Amygdala (tissue), 56 donors: Measurements from ENCODE around the gene SEMA4C.
A peak's percentile ranks its signal among the peaks of the same experiment; 100 is the strongest.

Source experiments
- DNase-seq, 56 donors: peaks; one replicate each; lab custom pipeline; 2025; lab: John Stamatoyannopoulos, UW

SEMA4C gene

DNA sequence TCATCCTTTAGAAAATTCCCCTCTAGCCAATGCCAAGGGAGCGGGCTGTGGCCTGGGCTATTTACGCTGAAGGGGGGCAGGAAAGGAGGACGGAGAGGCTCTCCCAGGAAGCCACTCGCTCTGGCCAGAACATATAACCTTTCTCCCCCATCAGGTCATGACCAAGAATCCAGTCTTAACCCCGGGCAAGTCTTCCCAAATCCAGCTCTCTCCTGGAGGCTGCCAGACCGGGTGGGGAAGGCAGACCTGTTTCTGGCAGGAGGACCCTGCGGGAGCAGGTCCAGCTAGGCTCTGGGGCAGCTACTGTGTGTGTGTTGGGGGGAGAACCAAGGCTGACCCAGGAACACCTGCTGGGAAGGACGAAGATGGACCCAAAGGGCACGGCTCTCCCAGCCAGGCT is 13.4 kb upstream of the SEMA4C start:
- DNase-seq: no peak

DNA sequence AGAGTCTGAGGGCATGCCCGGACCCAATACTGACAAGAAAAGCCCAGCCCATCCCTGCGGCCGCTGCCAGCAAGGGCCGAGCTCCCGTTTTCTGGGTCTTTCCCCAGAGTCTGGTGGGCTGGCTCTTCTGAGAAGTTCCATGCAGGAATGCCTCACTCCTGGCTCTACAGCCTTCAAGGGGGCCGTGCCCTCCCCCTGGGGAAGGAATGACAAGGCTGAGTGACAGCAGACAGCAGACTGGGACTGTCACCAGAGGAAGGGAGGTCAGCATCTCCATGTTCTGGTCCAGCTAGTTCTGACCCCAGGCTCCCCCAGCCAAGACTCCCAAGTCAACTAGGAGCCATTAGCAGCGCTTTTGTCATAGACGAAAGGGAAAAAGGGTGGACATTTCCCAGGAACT is 13.0 kb upstream of the SEMA4C start:
- DNase-seq: no peak

DNA sequence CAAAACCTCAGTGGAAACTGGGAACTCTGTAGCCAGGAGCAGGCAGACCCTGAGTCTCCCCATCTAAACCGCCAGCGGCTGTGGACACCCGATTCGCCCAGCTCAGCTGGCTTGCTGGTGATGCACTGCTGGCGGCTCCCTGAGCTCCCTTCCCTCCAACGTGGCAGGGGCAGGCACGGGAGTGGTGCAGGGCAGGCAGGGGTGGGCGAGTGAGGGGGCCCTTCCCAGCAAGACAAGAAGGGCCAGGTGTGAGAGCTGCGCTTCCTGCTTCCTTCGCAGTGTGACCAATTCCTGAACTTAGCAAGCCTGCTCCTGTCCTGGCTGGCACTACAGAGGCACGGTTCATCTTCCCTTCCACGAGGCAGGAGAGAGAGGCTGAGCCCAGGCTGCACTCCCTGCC is 12.3 kb upstream of the SEMA4C start:
- no peak for DNase-seq

DNA sequence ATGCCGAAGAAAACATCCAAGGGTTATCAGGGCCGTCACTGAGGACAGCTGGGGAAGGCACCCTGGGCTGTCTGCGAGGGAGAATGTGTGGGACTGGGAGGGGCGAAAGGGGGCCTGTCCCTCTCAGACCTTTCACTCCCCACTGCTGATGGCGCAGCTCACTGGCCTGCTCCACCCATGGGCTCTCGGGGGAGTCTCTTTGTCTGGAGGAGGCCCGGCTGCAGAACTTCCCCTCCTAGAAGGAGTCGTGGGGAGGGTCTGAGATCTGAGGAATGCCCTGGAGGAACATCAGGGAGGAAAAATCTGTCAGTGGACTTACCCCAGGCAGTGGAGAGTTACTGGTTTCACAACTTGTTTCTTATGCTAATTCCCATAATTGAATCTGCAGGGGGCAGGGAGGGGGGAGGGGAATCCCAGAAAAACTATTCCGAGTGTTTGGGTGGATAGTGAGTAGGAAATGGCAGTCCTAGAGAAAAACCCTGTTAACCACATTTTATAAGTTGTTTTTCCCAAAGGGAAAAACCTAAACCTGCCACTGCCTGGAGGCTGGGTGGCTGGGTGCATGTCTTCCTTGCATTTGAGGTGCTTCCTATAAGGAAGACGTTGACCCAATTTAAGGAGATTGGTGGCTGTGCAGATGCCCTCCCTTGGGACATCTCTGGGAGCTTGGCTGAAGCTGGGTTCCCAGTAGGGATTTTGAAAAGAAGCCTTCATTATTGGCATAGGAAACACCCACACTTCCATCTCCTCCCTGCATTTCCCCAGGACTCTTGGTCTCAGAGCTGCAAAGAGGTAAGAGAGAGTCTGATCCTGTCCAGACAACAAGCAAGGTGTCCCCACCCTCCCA is 11.7 kb upstream of the SEMA4C start:
- no peak for DNase-seq

DNA sequence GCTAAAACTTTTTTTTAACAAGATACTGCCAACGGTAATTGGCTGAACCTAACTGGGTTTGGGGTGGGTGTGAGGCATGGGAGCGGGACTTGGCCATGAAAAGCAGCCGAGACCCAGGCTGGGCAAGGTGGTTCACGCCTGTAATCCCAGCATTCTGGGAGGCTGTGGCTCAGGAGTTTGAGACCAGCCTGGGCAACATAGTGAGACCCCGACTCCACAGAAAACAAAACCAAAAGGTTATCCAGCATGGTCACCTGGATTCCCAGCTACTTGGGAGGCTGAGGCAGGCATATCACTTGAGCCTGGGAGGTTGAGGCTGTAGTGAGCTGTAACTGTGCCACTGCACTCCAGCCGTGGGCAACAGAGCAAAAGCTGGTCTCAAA is 11.0 kb upstream of the SEMA4C start:
- DNase-seq: no peak

DNA sequence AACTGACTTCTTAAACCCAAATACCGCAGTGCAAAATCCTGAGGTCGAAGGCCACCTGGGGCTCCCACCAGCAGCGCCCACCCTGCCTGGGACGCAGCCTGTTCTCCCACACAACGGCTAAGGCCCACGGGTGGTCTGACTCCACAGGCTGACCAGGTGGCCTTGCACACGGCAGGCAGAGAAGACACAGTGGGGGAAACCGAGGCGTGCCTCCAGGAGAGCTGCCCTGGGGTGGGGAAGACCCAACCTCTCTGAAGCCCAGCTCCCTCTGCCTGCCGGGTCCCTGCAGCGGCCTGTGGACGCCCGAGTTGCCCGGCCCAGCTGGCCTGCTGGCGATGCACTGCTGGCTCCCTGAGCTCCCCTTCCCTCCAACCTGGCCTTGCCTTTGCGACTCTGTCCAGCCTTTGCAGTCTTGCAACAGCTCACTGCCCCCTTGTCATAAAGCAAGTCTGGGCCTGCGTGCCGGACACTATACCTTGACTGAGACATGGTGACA is 9.7 kb upstream of the SEMA4C start:
- DNase-seq: no peak

DNA sequence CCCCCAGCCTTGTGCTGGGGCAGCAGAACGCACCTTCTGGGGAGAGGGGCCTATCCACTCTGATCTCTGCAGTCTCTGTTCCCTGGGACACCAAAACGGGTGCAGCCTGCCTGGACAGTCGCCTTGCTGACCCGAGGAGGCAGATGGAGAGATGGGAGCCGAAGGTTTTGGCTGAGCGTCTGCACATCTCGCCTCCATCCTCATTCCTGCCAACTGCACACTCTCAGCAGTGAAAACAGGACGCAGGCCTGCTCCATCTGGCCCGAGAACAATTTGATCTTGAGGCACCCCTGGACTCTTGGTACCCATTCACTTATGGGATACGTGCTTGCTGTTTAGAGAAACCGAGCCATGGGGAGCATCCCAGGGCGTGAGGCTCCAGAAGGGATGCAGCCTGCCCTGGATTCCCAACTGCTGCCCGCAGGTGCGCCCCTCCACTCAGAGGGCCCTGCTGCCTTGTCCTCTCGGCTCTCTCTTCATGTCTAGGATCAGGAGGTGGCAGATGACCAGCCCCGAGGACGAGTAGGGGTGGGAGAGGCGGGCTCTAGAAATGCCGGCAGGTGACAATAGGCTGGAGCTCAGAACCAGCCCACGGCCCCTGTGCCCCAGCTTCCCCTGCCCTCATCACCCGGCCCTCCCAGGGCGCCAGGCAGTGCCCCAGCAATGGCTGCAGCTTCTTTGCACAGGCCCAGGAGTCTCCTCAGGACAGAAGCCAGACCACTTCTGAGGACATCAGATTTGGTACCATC is 9.1 kb upstream of the SEMA4C start:
- DNase-seq: no peak

DNA sequence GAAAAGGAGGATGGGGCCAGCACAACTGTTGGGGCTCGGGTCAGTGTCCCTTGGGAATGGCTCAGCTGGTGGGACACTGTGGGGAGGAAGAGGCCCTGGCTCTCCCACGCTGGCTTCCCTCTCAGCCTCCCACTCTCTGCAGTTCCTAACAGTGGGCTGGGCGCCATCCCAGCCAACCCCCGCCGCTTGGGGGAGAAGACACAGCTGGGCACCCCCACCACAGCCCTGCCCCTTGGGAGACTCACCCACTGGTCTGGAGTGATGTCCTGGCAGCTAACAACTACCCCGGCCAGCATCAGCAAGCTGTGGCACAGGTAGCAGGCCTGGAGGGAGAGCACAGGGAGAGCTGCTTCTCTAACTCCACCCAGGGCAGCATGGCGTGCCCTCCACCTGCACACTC is 8.3 kb upstream of the SEMA4C start:
- no peak for DNase-seq

DNA sequence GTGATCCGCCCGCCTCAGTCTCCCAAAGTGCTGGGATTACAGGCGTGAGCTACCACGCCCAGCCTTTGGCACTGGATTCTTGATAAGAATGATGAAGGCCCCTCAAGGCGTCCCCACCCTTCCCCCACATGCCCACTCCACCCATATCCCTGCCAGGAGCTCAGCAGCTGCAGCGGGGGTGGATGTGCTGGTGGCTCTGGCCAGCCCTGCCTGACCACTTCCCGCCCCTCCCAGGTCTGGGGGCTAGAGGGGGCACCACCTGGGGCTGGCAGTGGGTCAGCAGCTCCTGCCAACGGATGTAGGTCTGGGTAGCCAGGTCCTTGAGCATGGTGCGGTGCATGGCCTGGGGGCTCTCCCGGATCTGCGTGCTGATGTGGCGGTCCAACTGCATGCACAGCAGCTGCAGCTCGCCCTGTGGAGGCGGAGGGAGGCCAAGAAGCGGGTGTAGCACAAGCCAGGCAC is 7.8 kb upstream of the SEMA4C start:
- DNase-seq: no peak

DNA sequence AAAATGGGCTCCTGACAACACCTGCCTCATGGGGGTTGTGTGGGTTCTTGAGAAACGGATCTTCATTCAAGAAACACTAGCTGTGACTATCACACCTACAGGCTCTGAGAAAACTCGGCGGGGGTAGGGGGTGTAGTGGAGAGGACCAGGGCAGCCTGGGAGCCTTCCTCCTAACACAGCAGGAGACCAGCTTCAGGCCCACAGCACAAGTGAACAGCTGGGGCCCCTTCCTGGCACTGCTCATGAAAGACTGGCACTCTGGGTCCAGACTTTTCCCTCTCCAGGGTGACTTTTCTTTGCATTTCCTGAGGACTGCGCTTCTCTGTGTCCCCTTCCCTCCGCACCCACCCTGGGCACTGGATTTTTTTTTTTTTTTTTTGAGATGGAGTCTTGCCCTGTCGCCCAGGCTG is 7.2 kb upstream of the SEMA4C start:
- DNase-seq: no peak

DNA sequence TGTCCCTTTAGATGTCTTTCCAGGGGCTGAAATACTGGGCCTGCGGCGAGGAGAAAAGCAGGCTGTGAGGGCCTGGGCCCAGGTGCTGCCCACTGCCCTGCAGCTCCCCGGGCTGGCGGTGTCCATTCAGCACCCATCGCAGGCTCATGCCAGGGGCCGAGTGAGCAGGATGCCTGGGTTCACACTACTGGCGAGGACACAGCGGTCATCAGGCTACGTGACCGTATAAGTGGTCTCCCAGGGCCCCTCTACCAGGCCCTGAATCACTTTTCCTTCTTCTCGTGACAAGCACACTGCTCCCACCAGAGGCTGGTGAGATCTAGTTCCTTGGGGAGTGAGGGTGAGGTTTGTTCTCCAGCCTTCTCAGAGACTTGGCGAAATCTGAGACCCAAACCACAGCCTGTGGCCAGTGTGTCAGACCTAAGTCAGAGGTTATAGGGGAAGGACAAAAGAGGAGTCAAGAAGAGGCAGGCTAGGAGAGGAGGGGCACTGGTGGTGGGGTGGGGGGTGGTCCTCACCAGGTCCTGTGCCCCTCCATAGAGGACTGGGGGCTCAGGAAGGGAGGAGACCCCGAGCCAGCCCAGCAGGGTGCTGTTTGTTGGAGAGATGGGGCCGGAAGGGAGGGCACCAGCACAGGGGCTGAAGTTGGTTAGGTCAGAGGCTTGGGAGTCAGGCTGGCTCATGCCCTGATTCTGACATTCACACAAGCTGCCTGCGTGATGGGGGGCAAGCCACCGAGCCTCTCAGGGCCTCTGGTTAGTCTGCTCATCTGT is 6.6 kb upstream of the SEMA4C start:
- no peak for DNase-seq

DNA sequence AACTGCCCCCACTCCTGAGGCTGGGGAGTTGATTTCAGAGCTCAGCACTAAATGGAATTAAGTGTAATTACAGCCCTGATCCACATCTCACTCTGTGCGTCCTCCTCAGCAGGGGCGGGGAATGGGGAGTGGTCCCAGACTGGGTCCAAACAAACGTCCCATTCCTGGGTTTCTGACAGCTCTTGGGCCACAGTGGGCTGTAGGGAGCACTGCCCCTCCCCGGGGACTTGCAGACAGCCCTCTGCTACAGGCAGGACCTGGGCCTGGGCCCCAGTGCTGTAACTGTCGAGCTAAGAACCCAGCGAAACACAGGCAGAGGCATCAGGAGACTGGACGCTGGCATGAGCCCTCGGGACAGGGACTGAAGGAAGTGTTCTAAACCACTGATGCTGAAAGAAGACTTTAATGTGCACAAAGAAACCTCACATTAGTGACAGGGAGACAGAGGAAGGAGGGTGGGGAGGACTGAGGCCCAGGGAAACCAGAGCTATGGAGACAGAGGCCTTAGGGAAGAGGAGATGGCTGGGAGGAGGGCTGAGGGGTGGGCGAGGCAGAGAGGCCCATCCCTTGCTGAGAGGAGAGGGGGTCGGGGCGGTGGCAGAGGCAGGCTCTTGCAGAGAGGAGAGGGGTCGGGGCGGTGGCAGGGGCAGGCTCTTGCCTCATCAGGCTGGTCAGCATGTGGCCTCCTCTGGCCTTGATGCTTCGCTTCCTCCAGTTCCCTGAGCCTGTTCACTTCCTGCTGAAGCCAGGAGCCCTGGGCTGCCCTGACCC is 5.8 kb upstream of the SEMA4C start:
- DNase-seq: peak in 3 of 56 donors; percentile 25 to 31 (median 28)

DNA sequence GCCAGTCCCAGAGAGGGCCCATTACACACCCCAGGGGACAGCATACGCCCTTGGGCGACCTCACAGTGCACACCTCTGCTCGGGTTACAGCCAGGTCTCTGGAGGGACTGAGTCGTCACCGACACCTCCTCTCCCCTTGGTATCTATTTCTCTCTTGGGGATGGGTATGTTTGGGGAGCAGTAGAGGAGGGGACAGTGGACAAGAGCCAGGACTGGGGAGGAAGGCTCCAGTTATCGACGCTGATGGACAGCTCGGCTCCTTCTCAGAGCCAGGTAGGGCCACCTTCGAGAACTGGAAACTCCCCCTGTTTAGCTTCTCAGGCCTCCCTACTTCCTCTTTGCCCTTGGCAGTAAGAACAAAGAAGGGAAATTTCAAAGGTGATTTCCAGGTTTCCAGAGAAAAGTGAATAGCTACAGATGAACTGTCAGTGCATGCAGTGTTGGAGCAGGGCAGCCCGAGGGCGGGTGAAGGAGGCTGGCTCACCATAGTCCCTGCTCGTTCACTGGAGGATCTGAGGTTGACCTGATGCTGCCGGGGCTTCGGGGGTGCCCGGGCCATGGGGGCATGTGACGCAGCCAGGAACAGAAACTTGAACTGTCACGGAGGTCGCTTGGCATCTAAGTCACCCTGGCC is 4.4 kb upstream of the SEMA4C start:
- peak in 2 of 56 donors; percentile 20 to 26 for DNase-seq

DNA sequence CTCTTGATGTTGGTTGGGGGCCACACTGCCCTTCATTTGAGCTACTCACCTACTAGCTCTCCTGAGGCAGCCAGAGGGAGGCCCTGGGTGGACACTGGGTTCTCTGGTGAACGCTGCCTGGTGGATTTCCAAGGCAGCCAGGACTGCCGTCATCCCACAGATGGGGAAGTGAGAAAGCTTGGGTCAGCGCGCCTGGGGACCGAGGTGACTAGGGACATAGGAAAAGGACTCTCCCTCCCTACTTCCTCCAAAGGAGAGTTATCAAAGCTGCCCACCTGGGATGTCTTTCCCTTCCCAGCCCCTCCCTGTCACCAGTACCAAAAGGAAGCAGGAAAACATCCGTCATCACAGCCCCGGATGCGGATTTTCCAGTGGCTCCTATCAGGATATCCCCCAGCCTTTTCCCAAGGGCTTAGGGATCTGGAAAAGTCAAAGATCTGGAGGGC is 3.8 kb upstream of the SEMA4C start:
- peak in 12 of 56 donors; percentile 14 to 61 (median 45) for DNase-seq

DNA sequence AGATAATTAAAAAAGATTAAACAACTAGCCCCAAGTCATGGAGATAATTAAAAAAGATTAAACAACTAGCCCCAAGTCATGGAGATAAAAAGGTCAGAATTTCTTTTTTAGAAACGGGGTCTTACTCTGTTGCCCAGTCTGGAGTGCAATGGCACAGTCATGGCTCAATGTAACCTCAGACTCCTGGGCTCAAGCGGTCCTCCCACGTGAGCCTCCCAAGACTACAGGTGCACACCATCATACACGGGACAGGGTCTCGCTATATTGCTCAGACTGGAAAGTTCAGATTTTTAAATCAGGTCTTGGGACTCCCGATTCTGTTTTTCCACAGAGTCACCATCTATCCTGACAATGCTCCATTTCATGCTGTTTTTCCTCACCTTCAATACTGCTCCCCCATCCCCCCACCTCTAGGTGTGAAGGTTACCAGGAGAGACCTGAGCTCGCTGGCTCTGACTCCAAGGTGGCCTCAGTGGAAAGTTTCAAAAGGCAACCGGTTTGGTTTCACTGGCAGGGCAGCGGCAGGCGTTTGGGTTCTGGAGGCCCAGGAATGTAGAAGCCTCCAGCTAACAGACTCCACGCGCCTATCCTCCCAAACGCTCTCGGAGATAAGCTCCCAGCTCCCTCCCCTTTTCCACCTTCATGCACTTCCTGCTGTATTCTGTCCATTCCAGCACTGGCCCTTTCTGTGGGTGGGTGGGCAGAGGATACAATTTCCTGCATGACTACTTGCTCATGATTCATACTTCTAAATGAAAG is 2.9 kb upstream of the SEMA4C start:
- DNase-seq: no peak

DNA sequence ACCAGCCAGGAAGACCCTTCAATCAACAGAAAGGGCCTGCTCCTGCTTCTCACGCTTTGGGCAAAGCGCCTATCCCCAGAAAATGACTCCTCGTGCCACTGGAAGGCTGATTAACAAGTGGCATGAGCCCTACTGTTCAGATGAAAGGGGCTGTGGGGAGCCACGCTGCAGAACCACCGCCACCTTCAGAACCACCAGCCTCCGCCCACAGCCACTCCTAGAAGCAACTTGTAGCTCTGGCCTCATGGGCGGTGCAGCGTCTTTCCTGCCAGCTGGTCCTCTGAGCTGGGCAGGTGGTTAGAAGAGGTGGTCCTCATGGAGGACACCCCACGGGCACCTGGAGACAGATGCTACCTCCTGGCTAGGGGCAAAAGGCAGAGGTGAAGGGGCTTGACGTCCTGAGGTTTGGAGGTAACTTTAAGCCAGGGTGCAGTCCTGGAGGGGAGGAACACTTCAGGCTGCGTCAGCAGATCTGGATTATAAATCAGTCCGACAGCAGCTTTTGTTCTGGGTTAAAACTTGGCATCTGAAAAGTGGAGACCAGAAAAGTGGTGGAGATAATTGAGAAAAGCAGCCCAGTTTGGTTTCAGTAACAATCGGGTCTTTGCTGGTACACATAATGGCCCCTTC is 861 bp upstream of the SEMA4C start:
- peak in 23 of 56 donors; percentile 30 to 81 (median 59) for DNase-seq

DNA sequence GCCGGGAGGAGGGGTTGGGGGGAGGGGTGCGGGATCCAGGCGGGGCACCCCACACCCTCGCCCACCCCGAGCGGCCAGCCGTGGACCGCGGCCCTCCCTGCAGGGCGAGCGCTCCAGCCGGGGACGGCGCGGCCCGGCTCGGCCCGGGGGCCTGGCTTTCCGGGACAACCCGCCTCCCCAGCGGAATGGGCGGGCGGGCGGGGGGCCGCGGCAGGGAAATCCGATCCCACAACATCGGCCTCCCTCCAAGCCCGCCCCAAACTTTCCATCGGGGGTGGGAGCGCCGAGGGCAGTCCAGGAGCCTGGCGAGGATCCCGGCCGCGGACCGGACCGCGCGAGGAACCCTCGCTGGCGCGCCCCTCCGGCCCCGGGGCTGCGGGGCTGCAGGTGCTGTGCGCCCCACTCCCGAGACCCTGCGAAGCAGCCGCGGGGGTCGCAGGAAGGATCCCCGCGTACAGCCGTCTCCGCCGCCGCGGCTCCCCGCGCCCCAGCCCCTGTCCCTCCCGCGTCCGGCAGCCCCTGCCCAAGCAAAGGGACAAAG is 529 bp downstream of the SEMA4C start:
- peak in 33 of 56 donors; percentile 27 to 84 (median 72) for DNase-seq
